ENCODE data around the gene PITHD1. TPM values are rescaled to one million over a fixed set of nuclear protein-coding genes. Genes with fewer than 3 reads are reported as not detected.
A peak's percentile ranks its signal among the peaks of the same experiment; 100 is the strongest.

PITHD1 gene
- polyA plus RNA-seq, 2 donors, result 41.3 to 57.2 TPM

GRCh38 chr1:23796466-23797271 is 18.5 kb downstream of the PITHD1 start:
- Histone ChIP-seq H3K4me1 (ENCODE audit: control insufficient read depth in 2 of 2, insufficient read depth in 2 of 2, low read length in 1 of 2) (peaks cover 7 to 29% of the 10 kb centered on the region in 2 donors), H3K27me3 (ENCODE audit: control insufficient read depth in 1 of 2, insufficient read depth in 2 of 2, low read length in 2 of 2) (no peaks in the 10 kb centered on the region), H3K9me3 (ENCODE audit: control insufficient read depth in 2 of 2, insufficient read depth in 1 of 2, low read depth in 1 of 2, low read length in 1 of 2) (no peaks in the 10 kb centered on the region), H3K4me3 (ENCODE audit: low read depth in 1 of 2, low read length in 2 of 2) (no peak overlapping the region), H3K36me3 (ENCODE audit: control insufficient read depth in 2 of 2, insufficient read depth in 2 of 2, low read length in 1 of 2) (peaks cover 11 to 31% of the 10 kb centered on the region in 2 donors), H3K27ac (ENCODE audit: low read depth in 2 of 2, low read length in 1 of 2) (peak overlapping the region in 1 of 2 donors; percentile 3)
- WGBS, 2 donors, result 65 to 67% methylated on average over 17 of the region's 17 CpGs

- Histone ChIP-seq H3K27ac (ENCODE audit: low read depth in 2 of 2, low read length in 1 of 2) (peak overlapping the region in 1 of 2 donors; percentile 21), H3K27me3 (ENCODE audit: control insufficient read depth in 1 of 2, insufficient read depth in 2 of 2, low read length in 2 of 2) (no peaks in the 10 kb centered on the region), H3K4me1 (ENCODE audit: control insufficient read depth in 2 of 2, insufficient read depth in 2 of 2, low read length in 1 of 2) (peaks cover 0 to 22% of the 10 kb centered on the region in 2 donors), H3K4me3 (ENCODE audit: low read depth in 1 of 2, low read length in 2 of 2) (peak overlapping the region in 1 of 2 donors; percentile 65), H3K9me3 (ENCODE audit: control insufficient read depth in 2 of 2, insufficient read depth in 1 of 2, low read depth in 1 of 2, low read length in 1 of 2) (no peaks in the 10 kb centered on the region), H3K36me3 (ENCODE audit: control insufficient read depth in 2 of 2, insufficient read depth in 2 of 2, low read length in 1 of 2) (peaks cover 11 to 31% of the 10 kb centered on the region in 2 donors)
- WGBS, 2 donors, result 75 to 76% methylated on average over 20 of the region's 20 CpGs
Measured at GRCh38 chr1:23797478-23798448, 19.5 kb downstream of the PITHD1 start.

- 70 to 77% methylated on average over 11 to 12 of the region's 12 CpGs for WGBS, 2 donors
- H3K4me3 ChIP-seq (ENCODE audit: low read depth in 1 of 2, low read length in 2 of 2), result peak overlapping the region; percentile 65 to 72
Measured at GRCh38 chr1:23798662-23799142, 20.5 kb downstream of the PITHD1 start.

GRCh38 chr1:23799255-23799569 is 21.0 kb downstream of the PITHD1 start:
- H3K27ac ChIP-seq (ENCODE audit: low read depth in 2 of 2, low read length in 1 of 2), result peak overlapping the region; percentile 88 to 93
- peaks cover 0 to 15% of the 10 kb centered on the region in 2 donors for H3K4me1 ChIP-seq (ENCODE audit: control insufficient read depth in 2 of 2, insufficient read depth in 2 of 2, low read length in 1 of 2)
- H3K4me3 ChIP-seq (ENCODE audit: low read depth in 1 of 2, low read length in 2 of 2), result peak overlapping the region; percentile 65 to 72
- no peaks in the 10 kb centered on the region for H3K9me3 ChIP-seq (ENCODE audit: control insufficient read depth in 2 of 2, insufficient read depth in 1 of 2, low read depth in 1 of 2, low read length in 1 of 2)
- peaks cover 11 to 28% of the 10 kb centered on the region in 2 donors for H3K36me3 ChIP-seq (ENCODE audit: control insufficient read depth in 2 of 2, insufficient read depth in 2 of 2, low read length in 1 of 2)
- WGBS, 2 donors, result 44 to 47% methylated on average over 7 of the region's 7 CpGs
- no peaks in the 10 kb centered on the region for H3K27me3 ChIP-seq (ENCODE audit: control insufficient read depth in 1 of 2, insufficient read depth in 2 of 2, low read length in 2 of 2)

More at GRCh38 chr1:23798662-23799142, 20.5 kb downstream of the PITHD1 start:
- no peaks in the 10 kb centered on the region for H3K27me3 ChIP-seq (ENCODE audit: control insufficient read depth in 1 of 2, insufficient read depth in 2 of 2, low read length in 2 of 2)
- peaks cover 0 to 15% of the 10 kb centered on the region in 2 donors for H3K4me1 ChIP-seq (ENCODE audit: control insufficient read depth in 2 of 2, insufficient read depth in 2 of 2, low read length in 1 of 2)
- H3K27ac ChIP-seq (ENCODE audit: low read depth in 2 of 2, low read length in 1 of 2), result peak overlapping the region; percentile 88 to 93
- peaks cover 11 to 28% of the 10 kb centered on the region in 2 donors for H3K36me3 ChIP-seq (ENCODE audit: control insufficient read depth in 2 of 2, insufficient read depth in 2 of 2, low read length in 1 of 2)
- no peaks in the 10 kb centered on the region for H3K9me3 ChIP-seq (ENCODE audit: control insufficient read depth in 2 of 2, insufficient read depth in 1 of 2, low read depth in 1 of 2, low read length in 1 of 2)

- peaks cover 11 to 23% of the 10 kb centered on the region in 2 donors for H3K36me3 ChIP-seq (ENCODE audit: control insufficient read depth in 2 of 2, insufficient read depth in 2 of 2, low read length in 1 of 2)
- 1 to 3% methylated on average over 48 of the region's 48 CpGs for WGBS, 2 donors
- H3K27me3 ChIP-seq (ENCODE audit: control insufficient read depth in 1 of 2, insufficient read depth in 2 of 2, low read length in 2 of 2), result no peaks in the 10 kb centered on the region
- H3K27ac ChIP-seq (ENCODE audit: low read depth in 2 of 2, low read length in 1 of 2), result peak overlapping the region; percentile 88 to 93
- H3K4me1 ChIP-seq (ENCODE audit: control insufficient read depth in 2 of 2, insufficient read depth in 2 of 2, low read length in 1 of 2), result peaks cover 0 to 15% of the 10 kb centered on the region in 2 donors
- peak overlapping the region; percentile 65 to 72 for H3K4me3 ChIP-seq (ENCODE audit: low read depth in 1 of 2, low read length in 2 of 2)
- H3K9me3 ChIP-seq (ENCODE audit: control insufficient read depth in 2 of 2, insufficient read depth in 1 of 2, low read depth in 1 of 2, low read length in 1 of 2), result no peaks in the 10 kb centered on the region
Measured at GRCh38 chr1:23799570-23800399, 21.6 kb downstream of the PITHD1 start.

GRCh38 chr1:23800400-23801337 is 22.5 kb downstream of the PITHD1 start, which contains the start of gene GALE:
Gene GALE (minus strand): TSS chr1:23800754. CDS start chr1:23799007, 1,747 bp downstream.
- WGBS, 2 donors, result 0 to 1% methylated on average over 61 to 82 of the region's 82 CpGs
- H3K4me3 ChIP-seq (ENCODE audit: low read depth in 1 of 2, low read length in 2 of 2), result peak within 1 kb of the TSS; percentile 65 to 72
- H3K27me3 ChIP-seq (ENCODE audit: control insufficient read depth in 1 of 2, insufficient read depth in 2 of 2, low read length in 2 of 2), result no peaks in the 10 kb centered on the region
- peaks cover 0 to 15% of the 10 kb centered on the region in 2 donors for H3K4me1 ChIP-seq (ENCODE audit: control insufficient read depth in 2 of 2, insufficient read depth in 2 of 2, low read length in 1 of 2)
- H3K9me3 ChIP-seq (ENCODE audit: control insufficient read depth in 2 of 2, insufficient read depth in 1 of 2, low read depth in 1 of 2, low read length in 1 of 2), result no peaks in the 10 kb centered on the region
- H3K36me3 ChIP-seq (ENCODE audit: control insufficient read depth in 2 of 2, insufficient read depth in 2 of 2, low read length in 1 of 2), result peaks cover 10 to 23% of the 10 kb centered on the region in 2 donors
- H3K27ac ChIP-seq (ENCODE audit: low read depth in 2 of 2, low read length in 1 of 2), result peak within 1 kb of the TSS; percentile 88 to 93

- peak overlapping the region; percentile 81 to 85 for H3K27ac ChIP-seq (ENCODE audit: low read depth in 2 of 2, low read length in 1 of 2)
- peak overlapping the region; percentile 55 to 65 for H3K4me3 ChIP-seq (ENCODE audit: low read depth in 1 of 2, low read length in 2 of 2)
- H3K9me3 ChIP-seq (ENCODE audit: control insufficient read depth in 2 of 2, insufficient read depth in 1 of 2, low read depth in 1 of 2, low read length in 1 of 2), result no peaks in the 10 kb centered on the region
- peaks cover 7 to 18% of the 10 kb centered on the region in 2 donors for H3K36me3 ChIP-seq (ENCODE audit: control insufficient read depth in 2 of 2, insufficient read depth in 2 of 2, low read length in 1 of 2)
- 15 to 24% methylated on average over 19 of the region's 19 CpGs for WGBS, 2 donors
- H3K4me1 ChIP-seq (ENCODE audit: control insufficient read depth in 2 of 2, insufficient read depth in 2 of 2, low read length in 1 of 2), result peaks cover 0 to 15% of the 10 kb centered on the region in 2 donors
- no peaks in the 10 kb centered on the region for H3K27me3 ChIP-seq (ENCODE audit: control insufficient read depth in 1 of 2, insufficient read depth in 2 of 2, low read length in 2 of 2)
Measured at GRCh38 chr1:23801338-23801748, 23.1 kb downstream of the PITHD1 start.

GRCh38 chr1:23801876-23802275 is 23.7 kb downstream of the PITHD1 start:
- Histone ChIP-seq H3K4me3 (ENCODE audit: low read depth in 1 of 2, low read length in 2 of 2) (no peak overlapping the region), H3K27ac (ENCODE audit: low read depth in 2 of 2, low read length in 1 of 2) (no peak overlapping the region), H3K27me3 (ENCODE audit: control insufficient read depth in 1 of 2, insufficient read depth in 2 of 2, low read length in 2 of 2) (no peaks in the 10 kb centered on the region), H3K4me1 (ENCODE audit: control insufficient read depth in 2 of 2, insufficient read depth in 2 of 2, low read length in 1 of 2) (peaks cover 0 to 12% of the 10 kb centered on the region in 2 donors), H3K36me3 (ENCODE audit: control insufficient read depth in 2 of 2, insufficient read depth in 2 of 2, low read length in 1 of 2) (peaks cover 8 to 12% of the 10 kb centered on the region in 2 donors), H3K9me3 (ENCODE audit: control insufficient read depth in 2 of 2, insufficient read depth in 1 of 2, low read depth in 1 of 2, low read length in 1 of 2) (no peaks in the 10 kb centered on the region)
- WGBS, 2 donors, result 58 to 62% methylated on average over 10 of the region's 10 CpGs
